Trophoblast cell (in vitro differentiated cells and primary cell): Measurements from ENCODE around the gene SEMA3B.
"Not testable (repeated sequence)": the region's sequence is repeated elsewhere in the genome, so short reads cannot be mapped to it uniquely, and the experiment has no call there.

Experiments
- DNase-seq, 2 donors: peaks; one replicate each; pipeline ENCODE4 v3.0.0-alpha.2; 2016
- H2AFZ ChIP-seq: 2 replicates; pipeline ENCODE4 v1.6.1; 2013; ENCODE audit warnings: low read length, moderate library complexity, mild to moderate bottlenecking; ENCODE audit not compliant: insufficient read depth, poor library complexity
- H2AK5ac ChIP-seq: 2 replicates; pipeline ENCODE4 v1.6.1; 2013; ENCODE audit warnings: mild to moderate bottlenecking, low read length
- H2BK120ac ChIP-seq: 2 replicates; pipeline ENCODE4 v1.6.1; 2013; ENCODE audit warnings: low read length, mild to moderate bottlenecking, moderate library complexity; ENCODE audit not compliant: insufficient read depth, poor library complexity
- H2BK12ac ChIP-seq: 2 replicates; pipeline ENCODE4 v1.6.1; 2013; ENCODE audit warnings: mild to moderate bottlenecking, low read length, moderate library complexity
- H2BK5ac ChIP-seq: 2 replicates; pipeline ENCODE4 v1.6.1; 2013; ENCODE audit warnings: low read length, low read depth, moderate library complexity, mild to moderate bottlenecking; ENCODE audit not compliant: poor library complexity
- H3K14ac ChIP-seq: 2 replicates; pipeline ENCODE4 v1.6.1; 2013; ENCODE audit warnings: mild to moderate bottlenecking, low read length
- H3K18ac ChIP-seq: 2 replicates; pipeline ENCODE4 v1.6.1; 2013; ENCODE audit warnings: mild to moderate bottlenecking, low read length
- H3K23ac ChIP-seq: 2 replicates; pipeline ENCODE4 v1.6.1; 2013; ENCODE audit warnings: low read length
- H3K27ac ChIP-seq: 2 replicates; pipeline ENCODE4 v1.5.1; 2013; ENCODE audit warnings: low read depth, mild to moderate bottlenecking, inconsistent platforms, low read length, moderate library complexity
- H3K27me3 ChIP-seq: 2 replicates; pipeline ENCODE4 v1.6.1; 2013; ENCODE audit warnings: inconsistent platforms, mild to moderate bottlenecking, low read length, moderate library complexity; ENCODE audit not compliant: insufficient read depth
- H3K36me3 ChIP-seq, 2 experiments: 1 replicate in 1 of 2; 2 replicates in 1 of 2; pipeline ENCODE4 v1.6.1; 2013; ENCODE audit warnings: low read length in 2 of 2, mild to moderate bottlenecking in 2 of 2, moderate library complexity in 1 of 2; ENCODE audit not compliant: insufficient read depth in 2 of 2, control insufficient read depth in 1 of 2
- H3K4ac ChIP-seq: 2 replicates; pipeline ENCODE4 v1.6.1; 2013; ENCODE audit warnings: low read depth, mild to moderate bottlenecking, low read length, moderate library complexity
- H3K4me1 ChIP-seq, 2 experiments: 1 replicate in 1 of 2; 2 replicates in 1 of 2; pipeline ENCODE4 v1.6.1; 2013; ENCODE audit warnings: low read length in 2 of 2, mild to moderate bottlenecking in 2 of 2, moderate library complexity in 1 of 2; ENCODE audit not compliant: insufficient read depth in 2 of 2, control insufficient read depth in 1 of 2
- H3K4me2 ChIP-seq: 2 replicates; pipeline ENCODE4 v1.6.1; 2013; ENCODE audit warnings: inconsistent platforms, mild to moderate bottlenecking, low read length, moderate library complexity
- H3K4me3 ChIP-seq: 2 replicates; pipeline ENCODE4 v1.5.1; 2013; ENCODE audit warnings: mild to moderate bottlenecking, low read depth, low read length, inconsistent platforms
- H3K79me1 ChIP-seq: one replicate; pipeline ENCODE4 v1.6.1; 2013; ENCODE audit warnings: low read length
- H3K79me2 ChIP-seq: 2 replicates; pipeline ENCODE4 v1.6.1; 2013; ENCODE audit warnings: low read length, mild to moderate bottlenecking; ENCODE audit not compliant: control insufficient read depth, insufficient read depth, poor library complexity
- H3K9ac ChIP-seq: 2 replicates; pipeline ENCODE4 v1.6.1; 2013; ENCODE audit warnings: mild to moderate bottlenecking, low read length
- H3K9me3 ChIP-seq: 2 replicates; pipeline ENCODE4 v1.6.1; 2013; ENCODE audit warnings: low read depth, mild to moderate bottlenecking, control low read depth, inconsistent platforms, low read length; ENCODE audit not compliant: insufficient read depth
- H4K12ac ChIP-seq: 2 replicates; pipeline ENCODE4 v1.6.1; 2013; ENCODE audit warnings: low read depth, mild to moderate bottlenecking, low read length, moderate library complexity
- H4K8ac ChIP-seq: 2 replicates; pipeline ENCODE4 v1.6.1; 2013; ENCODE audit warnings: low read depth, mild to moderate bottlenecking, low read length, moderate library complexity
- H4K91ac ChIP-seq: one replicate; pipeline ENCODE4 v1.6.1; 2013; ENCODE audit warnings: low read depth, mild to moderate bottlenecking, low read length, moderate library complexity
- WGBS: extraction: QIAGEN DNeasy Blood & Tissue Kit; methylation state at CpG from one replicate; pipeline ENCODE4 v1.1.7; 2013; ENCODE audit warnings: missing lambda C conversion rate; ENCODE audit not compliant: insufficient read length, insufficient coverage; ENCODE audit errors: extremely low coverage; 5-methylcytosine and 5-hydroxymethylcytosine counted together

Gene SEMA3B

GRCh38 chr3:50262200-50262599 is 6.7 kb upstream of the SEMA3B start:
- no CpG with 5 or more reads among the region's 4 CpGs for WGBS
- H3K27ac ChIP-seq, H4K8ac ChIP-seq, DNase-seq, H3K9ac ChIP-seq, H4K12ac ChIP-seq, H3K18ac ChIP-seq, H2AFZ ChIP-seq, H3K4ac ChIP-seq, H3K14ac ChIP-seq, H3K4me2 ChIP-seq, H2BK120ac ChIP-seq, H3K4me3 ChIP-seq, H2BK5ac ChIP-seq, H3K9me3 ChIP-seq, H3K27me3 ChIP-seq, H3K23ac ChIP-seq: not testable (repeated sequence)
- Histone ChIP-seq H2BK12ac (peak overlapping the region; percentile 34), H3K36me3 (peaks cover 17 to 18% of the 10 kb centered on the region in 2 experiments), H4K91ac (peak overlapping the region; percentile 22), H3K79me1 (peaks cover 42% of the 10 kb centered on the region), H3K79me2 (peaks cover 14% of the 10 kb centered on the region), H3K4me1 (peaks cover 38 to 43% of the 10 kb centered on the region in 2 experiments), H2AK5ac (peak overlapping the region; percentile 6)

- Histone ChIP-seq H3K27me3 (no peaks in the 10 kb centered on the region), H3K79me1 (peaks cover 43% of the 10 kb centered on the region), H4K91ac (peak overlapping the region; percentile 41), H4K8ac (no peak overlapping the region), H2BK12ac (peak overlapping the region; percentile 66), H3K79me2 (peaks cover 14% of the 10 kb centered on the region), H3K18ac (peak overlapping the region; percentile 25), H3K4ac (no peak overlapping the region), H3K23ac (no peak overlapping the region), H2AK5ac (peak overlapping the region; percentile 6), H2BK5ac (no peak overlapping the region), H3K36me3 (peaks cover 12 to 13% of the 10 kb centered on the region in 2 experiments), H3K4me2 (no peak overlapping the region), H3K4me1 (peaks cover 38 to 44% of the 10 kb centered on the region in 2 experiments), H2AFZ (no peak overlapping the region), H3K27ac (no peak overlapping the region), H3K4me3 (no peak overlapping the region), H4K12ac (no peak overlapping the region), H2BK120ac (no peak overlapping the region), H3K9me3 (no peaks in the 10 kb centered on the region), H3K9ac (no peak overlapping the region), H3K14ac (peak overlapping the region; percentile 40)
- no CpG with 5 or more reads among the region's 7 CpGs for WGBS
- DNase-seq, result no peak
These were observed 6.2 kb upstream of the SEMA3B start for GRCh38 chr3:50262778-50263177.

- Histone ChIP-seq H4K8ac (peak overlapping the region; percentile 87), H3K14ac (peak overlapping the region; percentile 96), H4K12ac (peak overlapping the region; percentile 51), H3K4me1 (peaks cover 39 to 44% of the 10 kb centered on the region in 2 experiments), H3K79me2 (peaks cover 14% of the 10 kb centered on the region), H3K36me3 (peaks cover 3 to 5% of the 10 kb centered on the region in 2 experiments), H2AFZ (peak overlapping the region; percentile 35), H3K79me1 (peaks cover 43% of the 10 kb centered on the region), H3K23ac (no peak overlapping the region), H2BK5ac (peak overlapping the region; percentile 91), H3K4me3 (no peak overlapping the region), H2BK12ac (peak overlapping the region; percentile 95), H2AK5ac (peak overlapping the region; percentile 94), H4K91ac (peak overlapping the region; percentile 97), H3K9ac (peak overlapping the region; percentile 20), H3K4me2 (peak overlapping the region; percentile 44), H3K4ac (peak overlapping the region; percentile 61), H2BK120ac (peak overlapping the region; percentile 96), H3K9me3 (no peaks in the 10 kb centered on the region), H3K27ac (peak overlapping the region; percentile 93), H3K27me3 (no peaks in the 10 kb centered on the region), H3K18ac (peak overlapping the region; percentile 88)
- WGBS, result no CpG with 5 or more reads among the region's 6 CpGs
- peak in 1 of 2 donors; percentile 21 for DNase-seq
These were observed 5.2 kb upstream of the SEMA3B start for GRCh38 chr3:50263478-50264382.

- Histone ChIP-seq H3K4me2 (peak overlapping the region; percentile 44), H3K9me3 (no peaks in the 10 kb centered on the region), H2AFZ (peak overlapping the region; percentile 35), H3K79me2 (peaks cover 14% of the 10 kb centered on the region), H2AK5ac (peak overlapping the region; percentile 94), H3K4me1 (peaks cover 45 to 48% of the 10 kb centered on the region in 2 experiments), H4K8ac (peak overlapping the region; percentile 87), H2BK120ac (peak overlapping the region; percentile 96), H3K14ac (peak overlapping the region; percentile 96), H3K18ac (peak overlapping the region; percentile 88), H3K4ac (peak overlapping the region; percentile 61), H2BK5ac (peak overlapping the region; percentile 91), H3K36me3 (peaks cover 0 to 1% of the 10 kb centered on the region in 2 experiments), H3K79me1 (peaks cover 41% of the 10 kb centered on the region), H3K27ac (peak overlapping the region; percentile 93), H3K4me3 (no peak overlapping the region), H3K9ac (peak overlapping the region; percentile 20), H3K27me3 (no peaks in the 10 kb centered on the region), H4K91ac (peak overlapping the region; percentile 97), H2BK12ac (peak overlapping the region; percentile 95), H4K12ac (peak overlapping the region; percentile 51), H3K23ac (no peak overlapping the region)
- no CpG with 5 or more reads among the region's 7 CpGs for WGBS
- DNase-seq, result peak; percentile 89 to 93
These were observed 4.5 kb upstream of the SEMA3B start for GRCh38 chr3:50264383-50264963.
